ENCODE results near the gene SH3BP1. TPM values are rescaled to one million over a fixed set of nuclear protein-coding genes. Genes with fewer than 3 reads are reported as not detected.

The SH3BP1 gene
- total RNA-seq, 4 donors from 2014 or later: 2.9 to 4.9 (median 3.2) TPM

- Histone ChIP-seq H3K4me1 (peaks cover 0 to 58% (median 22%) of the 10 kb centered on the region in 3 donors), H3K36me3 (peaks cover 0 to 11% of the 10 kb centered on the region in 2 donors), H3K4me3 (peak overlapping the region in 1 of 2 donors; percentile 58), H3K9me3 (no peaks in the 10 kb centered on the region), H3K27ac (peak overlapping the region in 3 of 4 donors; percentile 38 to 68 (median 45)), H3K27me3 (peaks cover 37% of the 10 kb centered on the region)
- WGBS, 2 donors (ENCODE audit: low coverage in 1 of 2): 100% methylated on average over 1 of the region's 24 CpGs; no CpG with 5 or more reads in 1 of the 2 donors
- TF ChIP-seq CTCF (IDR thresholded peaks at IDR 0.05) (no peak), EP300 (IDR thresholded peaks at IDR 0.05) (no peak), POLR2A (IDR thresholded peaks at IDR 0.05) (no peak), POLR2AphosphoS5 (IDR thresholded peaks at IDR 0.05) (no peak)
- ATAC-seq: no peak
Measured at GRCh38 chr22:37640591-37641560, 1.4 kb downstream of the SH3BP1 start.

- H3K27ac ChIP-seq: no peak overlapping the region
- no peak for ATAC-seq
- peaks cover 37% of the 10 kb centered on the region for H3K27me3 ChIP-seq
- WGBS, 2 donors (ENCODE audit: low coverage in 1 of 2): 88% methylated on average over 3 of the region's 5 CpGs; no CpG with 5 or more reads in 1 of the 2 donors
- H3K4me1 ChIP-seq: peaks cover 0 to 52% (median 22%) of the 10 kb centered on the region in 3 donors
- H3K9me3 ChIP-seq: no peaks in the 10 kb centered on the region
- H3K4me3 ChIP-seq: no peak overlapping the region
- H3K36me3 ChIP-seq: peaks cover 0 to 11% of the 10 kb centered on the region in 2 donors
- TF ChIP-seq POLR2AphosphoS5 (IDR thresholded peaks at IDR 0.05) (no peak), EP300 (IDR thresholded peaks at IDR 0.05) (no peak), CTCF (IDR thresholded peaks at IDR 0.05) (no peak), POLR2A (IDR thresholded peaks at IDR 0.05) (no peak)
Measured at GRCh38 chr22:37641561-37641949, 2.1 kb downstream of the SH3BP1 start.

GRCh38 chr22:37643225-37643847 is 3.9 kb downstream of the SH3BP1 start:
- peak; percentile 79 for ATAC-seq
- H3K36me3 ChIP-seq: peaks cover 0 to 11% of the 10 kb centered on the region in 2 donors
- no peak overlapping the region for H3K27ac ChIP-seq
- peaks cover 0 to 50% (median 22%) of the 10 kb centered on the region in 3 donors for H3K4me1 ChIP-seq
- H3K9me3 ChIP-seq: no peaks in the 10 kb centered on the region
- WGBS, 2 donors (ENCODE audit: low coverage in 1 of 2): 80% methylated on average over 2 of the region's 9 CpGs; no CpG with 5 or more reads in 1 of the 2 donors
- no peak for TF ChIP-seq POLR2A (IDR thresholded peaks at IDR 0.05)
- peak in 3 of 4 experiments; percentile 92 to 94 (median 92) for TF ChIP-seq CTCF (IDR thresholded peaks at IDR 0.05)
- no peak overlapping the region for H3K4me3 ChIP-seq
- H3K27me3 ChIP-seq: peaks cover 37% of the 10 kb centered on the region

GRCh38 chr22:37647317-37647716 is 7.8 kb downstream of the SH3BP1 start:
- WGBS, 2 donors (ENCODE audit: low coverage in 1 of 2): 89 to 100% methylated on average over 1 to 7 of the region's 9 CpGs

GRCh38 chr22:37647928-37648327 is 8.5 kb downstream of the SH3BP1 start:
- TF ChIP-seq POLR2AphosphoS5 (IDR thresholded peaks at IDR 0.05): peak; percentile 72
- no peak for TF ChIP-seq CTCF (IDR thresholded peaks at IDR 0.05)
- TF ChIP-seq EP300 (IDR thresholded peaks at IDR 0.05): no peak
- TF ChIP-seq POLR2A (IDR thresholded peaks at IDR 0.05): no peak
- WGBS, 2 donors (ENCODE audit: low coverage in 1 of 2): 77% methylated on average over 2 of the region's 9 CpGs; no CpG with 5 or more reads in 1 of the 2 donors

More at GRCh38 chr22:37647317-37647716, 7.8 kb downstream of the SH3BP1 start:
- peaks cover 3% of the 10 kb centered on the region for H3K27me3 ChIP-seq
- no peak for TF ChIP-seq EP300 (IDR thresholded peaks at IDR 0.05)
- TF ChIP-seq POLR2A (IDR thresholded peaks at IDR 0.05): no peak
- TF ChIP-seq POLR2AphosphoS5 (IDR thresholded peaks at IDR 0.05): no peak
- H3K4me1 ChIP-seq: peaks cover 0 to 21% (median 8%) of the 10 kb centered on the region in 3 donors
- H3K36me3 ChIP-seq: peaks cover 0 to 28% of the 10 kb centered on the region in 2 donors
- H3K27ac ChIP-seq: peak overlapping the region in 1 of 4 donors; percentile 69
- no peaks in the 10 kb centered on the region for H3K9me3 ChIP-seq
- H3K4me3 ChIP-seq: no peak overlapping the region
- ATAC-seq: no peak

More at GRCh38 chr22:37647928-37648327, 8.5 kb downstream of the SH3BP1 start:
- peak; percentile 47 for ATAC-seq
- H3K36me3 ChIP-seq: peaks cover 0 to 29% of the 10 kb centered on the region in 2 donors
- peak overlapping the region in 1 of 4 donors; percentile 69 for H3K27ac ChIP-seq
- H3K4me1 ChIP-seq: peaks cover 0 to 17% (median 6%) of the 10 kb centered on the region in 3 donors
- H3K9me3 ChIP-seq: no peaks in the 10 kb centered on the region
- no peak overlapping the region for H3K4me3 ChIP-seq
- no peaks in the 10 kb centered on the region for H3K27me3 ChIP-seq

Measured in gastroesophageal sphincter (tissue), 4 donors.